HepG2 (cell line): ENCODE results near the gene ASAP2. TPM values are rescaled to one million over a fixed set of nuclear protein-coding genes. Genes with fewer than 3 reads are reported as not detected.

Source experiments
- AHDC1 ChIP-seq: sonication (generic); formaldehyde crosslinking; IDR thresholded peaks from 2 replicates; pipeline ENCODE4 v1.5.1; 2020; ENCODE audit warnings: mild to moderate bottlenecking, missing genetic modification reagents, borderline replicate concordance
- ARID2 ChIP-seq: sonication (generic); formaldehyde crosslinking; IDR thresholded peaks from 2 replicates; pipeline ENCODE4 v1.8.1; 2022; ENCODE audit warnings: mild to moderate bottlenecking, missing genetic modification reagents, borderline replicate concordance
- E2F5 ChIP-seq: sonication (generic); formaldehyde crosslinking; conservative IDR thresholded peaks from 2 replicates; pipeline ENCODE4 v1.4.0; 2020; ENCODE audit warnings: missing genetic modification reagents
- EP300 ChIP-seq, 3 experiments: sonication (generic) in 1 of 3; formaldehyde crosslinking in 1 of 3; IDR thresholded peaks; 2 replicates each; pipeline versions ENCODE4 v1.5.1 to v1.6.1; 2011 to 2020; ENCODE audit warnings: low read depth in 2 of 3, low read length in 2 of 3, borderline replicate concordance in 1 of 3, improper control_type of control experiment in 1 of 3, mild to moderate bottlenecking in 1 of 3, missing genetic modification reagents in 1 of 3, moderate library complexity in 1 of 3
- HDAC6 ChIP-seq: fragments of 200-600 bp; sonication (generic); IDR thresholded peaks from 2 replicates; pipeline ENCODE4 v1.7.0; 2017; ENCODE audit warnings: mild to moderate bottlenecking, antibody characterized with exemption, low read length, low read depth
- HNF4G ChIP-seq, 2 experiments: sonication (generic) in 1 of 2; formaldehyde crosslinking in 1 of 2; IDR thresholded peaks; 2 replicates each; pipeline versions ENCODE4 v1.4.0 to v1.6.1; 2011 to 2020; ENCODE audit warnings: borderline replicate concordance in 2 of 2, low read depth in 2 of 2, mild to moderate bottlenecking in 2 of 2, low read length in 1 of 2, missing genetic modification reagents in 1 of 2, moderate library complexity in 1 of 2
- MXD1 ChIP-seq: sonication (generic); formaldehyde crosslinking; IDR thresholded peaks from 2 replicates; pipeline ENCODE4 v1.4.0; 2020; ENCODE audit warnings: mild to moderate bottlenecking, missing genetic modification reagents
- NFYC ChIP-seq: IDR thresholded peaks from 2 replicates; pipeline ENCODE4 v1.6.1; 2016; ENCODE audit warnings: missing genetic modification reagents, missing compliant biosample characterization
- TRIM24 ChIP-seq: sonication (generic); formaldehyde crosslinking; IDR thresholded peaks from 2 replicates; pipeline ENCODE4 v1.8.0; 2022; ENCODE audit warnings: mild to moderate bottlenecking, missing genetic modification reagents
- ZBTB3 ChIP-seq: sonication (generic); formaldehyde crosslinking; IDR thresholded peaks from 2 replicates; pipeline ENCODE4 v1.4.0; 2020; ENCODE audit warnings: low read depth, mild to moderate bottlenecking, moderate library complexity, missing genetic modification reagents, borderline replicate concordance
- ZNF121 ChIP-seq: sonication (generic); formaldehyde crosslinking; IDR thresholded peaks from 2 replicates; pipeline ENCODE4 v1.5.0; 2020; ENCODE audit warnings: mild to moderate bottlenecking, missing genetic modification reagents
- ZNF282 ChIP-seq: fragments of 450-650 bp; IDR thresholded peaks from 2 replicates; pipeline ENCODE4 v1.6.1; 2018; ENCODE audit not compliant: partially characterized antibody
- ZNF30 ChIP-seq: sonication (generic); formaldehyde crosslinking; IDR thresholded peaks from 2 replicates; pipeline ENCODE4 v1.5.0; 2020; ENCODE audit warnings: mild to moderate bottlenecking, missing genetic modification reagents
- ZNF607 ChIP-seq: sonication (generic); formaldehyde crosslinking; IDR thresholded peaks from 2 replicates; pipeline ENCODE4 v1.5.1; 2020; ENCODE audit warnings: missing genetic modification reagents, mild to moderate bottlenecking, borderline replicate concordance
- ZNF670 ChIP-seq: sonication (generic); formaldehyde crosslinking; IDR thresholded peaks from 2 replicates; pipeline ENCODE4 v1.8.0; 2022; ENCODE audit warnings: mild to moderate bottlenecking, missing genetic modification reagents, borderline replicate concordance
- ZNF83 ChIP-seq: sonication (generic); formaldehyde crosslinking; IDR thresholded peaks from 2 replicates; pipeline ENCODE4 v1.4.0; 2020; ENCODE audit warnings: missing genetic modification reagents, mild to moderate bottlenecking, borderline replicate concordance
- polyA plus RNA-seq, 8 experiments: library from polyadenylated mRNA; depleted of rRNA in 3 of 8; stranded (reverse) in 7 of 8; unstranded in 1 of 8; fragments of >200 nt; fragmentation: Illumina TruSeq in 4 of 8; extraction: Trizol in 4 of 8; gene quantifications; 2 replicates each; pipeline versions ENCODE4 v1.2.1 to v1.2.3, GENCODE V29; 2011 to 2016; ENCODE audit warnings: low read depth in 4 of 8, missing spikeins in 1 of 8, mixed read lengths in 1 of 8; ENCODE audit not compliant: insufficient read depth in 1 of 8
- total RNA-seq, 5 experiments: library from RNA; depleted of rRNA; stranded (reverse); fragments of >200 nt; fragmentation: Illumina TruSeq; extraction: Trizol; gene quantifications; 2 replicates each; pipeline ENCODE4 v1.2.3, GENCODE V29; 2016; ENCODE audit warnings: low read depth in 1 of 5
- TF ChIP-seq, protein P1 (sequence below): sonication (generic); formaldehyde crosslinking; IDR thresholded peaks from 2 replicates; pipeline ENCODE4 v1.5.1; 2020; ENCODE audit warnings: mild to moderate bottlenecking, missing genetic modification reagents, moderate library complexity

Gene ASAP2
- total and polyA plus RNA-seq, 2 of the 13 experiments (the other 11 are each of a cell fraction or from before 2014, with no cell fraction given), result 7.3 to 22.3 TPM

GRCh38 chr2:9205963-9206948 lies at the start of gene ASAP2 (continued):
- TF ChIP-seq, protein P1, sequence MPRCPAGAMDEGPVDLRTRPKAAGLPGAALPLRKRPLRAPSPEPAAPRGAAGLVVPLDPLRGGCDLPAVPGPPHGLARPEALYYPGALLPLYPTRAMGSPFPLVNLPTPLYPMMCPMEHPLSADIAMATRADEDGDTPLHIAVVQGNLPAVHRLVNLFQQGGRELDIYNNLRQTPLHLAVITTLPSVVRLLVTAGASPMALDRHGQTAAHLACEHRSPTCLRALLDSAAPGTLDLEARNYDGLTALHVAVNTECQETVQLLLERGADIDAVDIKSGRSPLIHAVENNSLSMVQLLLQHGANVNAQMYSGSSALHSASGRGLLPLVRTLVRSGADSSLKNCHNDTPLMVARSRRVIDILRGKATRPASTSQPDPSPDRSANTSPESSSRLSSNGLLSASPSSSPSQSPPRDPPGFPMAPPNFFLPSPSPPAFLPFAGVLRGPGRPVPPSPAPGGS (CRISPR knock-in tag), result no peak
- TF ChIP-seq HNF4G (IDR thresholded peaks at IDR 0.05; ENCODE audit: borderline replicate concordance, low read depth, low read length) (no peak), HNF4G (CRISPR knock-in tag; IDR thresholded peaks at IDR 0.05; ENCODE audit: borderline replicate concordance, low read depth) (no peak), EP300 (IDR thresholded peaks at IDR 0.05; ENCODE audit: low read depth in 2 of 2, low read length in 2 of 2) (no peak), EP300 (CRISPR knock-in tag; IDR thresholded peaks at IDR 0.05; ENCODE audit: borderline replicate concordance) (no peak), E2F5 (CRISPR knock-in tag) (no peak), ZNF670 (no peak), NFYC (CRISPR knock-in tag) (no peak), ZBTB3 (no peak), TRIM24 (CRISPR knock-in tag) (no peak), ZNF282 (no peak), AHDC1 (no peak), ZNF607 (no peak), ZNF121 (CRISPR knock-in tag) (no peak), ZNF83 (no peak), HDAC6 (no peak), ZNF30 (CRISPR knock-in tag) (no peak), ARID2 (no peak), MXD1 (CRISPR knock-in tag) (no peak; the same call in 1 of the 2 replicates)
